BE2C (cell line): ENCODE data around the gene PACC1.

Source experiments
- DNase-seq: peaks from one replicate; pipeline ENCODE4 v3.0.0-alpha.2; 2020
- H3K27me3 ChIP-seq: fragments of 250-450 bp; sonication (Bioruptor Pico); 2 replicates; pipeline ENCODE4 v1.5.1; 2020; ENCODE audit warnings: mild to moderate bottlenecking
- H3K36me3 ChIP-seq: fragments of 250-450 bp; sonication (Bioruptor Pico); 2 replicates; pipeline ENCODE4 v1.5.1; 2020; ENCODE audit warnings: mild to moderate bottlenecking
- H3K4me1 ChIP-seq: fragments of 250-450 bp; sonication (Bioruptor Pico); 2 replicates; pipeline ENCODE4 v1.5.1; 2020
- H3K4me3 ChIP-seq: 2 replicates; pipeline ENCODE4 v1.5.1; 2011; ENCODE audit warnings: low read depth, low read length
- H3K9me3 ChIP-seq: fragments of 250-450 bp; sonication (Bioruptor Pico); 2 replicates; pipeline ENCODE4 v1.5.1; 2020
- CTCF ChIP-seq: IDR thresholded peaks from 2 replicates; pipeline ENCODE4 v1.5.1; 2012; ENCODE audit warnings: mild to moderate bottlenecking, low read depth, low read length

PACC1 gene

GRCh38 chr1:212346601-212347000 is 68.1 kb downstream of the PACC1 start:
- no peak for TF ChIP-seq CTCF
- no peaks in the 10 kb centered on the region for H3K9me3 ChIP-seq
- H3K4me3 ChIP-seq = no peak overlapping the region
- no peaks in the 10 kb centered on the region for H3K4me1 ChIP-seq
- no peaks in the 10 kb centered on the region for H3K27me3 ChIP-seq
- H3K36me3 ChIP-seq = peaks cover 4% of the 10 kb centered on the region
- no peak for DNase-seq

GRCh38 chr1:212344905-212345304 is 69.8 kb downstream of the PACC1 start:
- no peaks in the 10 kb centered on the region for H3K4me1 ChIP-seq
- TF ChIP-seq CTCF = no peak
- H3K9me3 ChIP-seq = no peaks in the 10 kb centered on the region
- no peak overlapping the region for H3K4me3 ChIP-seq
- H3K36me3 ChIP-seq = peaks cover 4% of the 10 kb centered on the region
- no peak for DNase-seq
- H3K27me3 ChIP-seq = no peaks in the 10 kb centered on the region

- Histone ChIP-seq H3K4me3 (no peak overlapping the region), H3K36me3 (peaks cover 13% of the 10 kb centered on the region), H3K4me1 (no peaks in the 10 kb centered on the region), H3K27me3 (no peaks in the 10 kb centered on the region), H3K9me3 (no peaks in the 10 kb centered on the region)
- no peak for DNase-seq
- no peak for TF ChIP-seq CTCF
Observed at GRCh38 chr1:212341090-212341489, 73.6 kb downstream of the PACC1 start.

- no peak for DNase-seq
- Histone ChIP-seq H3K9me3 (no peaks in the 10 kb centered on the region), H3K27me3 (no peaks in the 10 kb centered on the region), H3K4me1 (no peaks in the 10 kb centered on the region), H3K36me3 (peaks cover 5% of the 10 kb centered on the region), H3K4me3 (no peak overlapping the region)
- no peak for TF ChIP-seq CTCF
Observed at GRCh38 chr1:212329105-212329504, 85.6 kb downstream of the PACC1 start.

GRCh38 chr1:212328248-212328647 is 86.4 kb downstream of the PACC1 start:
- DNase-seq = no peak
- H3K36me3 ChIP-seq = no peaks in the 10 kb centered on the region; the same call in 1 of the 2 replicates
- no peaks in the 10 kb centered on the region for H3K4me1 ChIP-seq
- no peak overlapping the region for H3K4me3 ChIP-seq
- TF ChIP-seq CTCF = no peak
- no peaks in the 10 kb centered on the region for H3K27me3 ChIP-seq
- H3K9me3 ChIP-seq = no peaks in the 10 kb centered on the region

- H3K4me1 ChIP-seq = no peaks in the 10 kb centered on the region
- no peaks in the 10 kb centered on the region for H3K9me3 ChIP-seq
- no peaks in the 10 kb centered on the region for H3K27me3 ChIP-seq
- no peak for TF ChIP-seq CTCF
- DNase-seq = no peak
- H3K36me3 ChIP-seq = no peaks in the 10 kb centered on the region; the same call in 1 of the 2 replicates
- no peak overlapping the region for H3K4me3 ChIP-seq
Observed at GRCh38 chr1:212326541-212326940, 88.1 kb downstream of the PACC1 start.
